ENCODE measurements around the gene FGF19.

The FGF19 gene

GRCh38 chr11:69716891-69717747 is 13.3 kb upstream of the FGF19 start:
- DNase-seq (ENCODE audit: low spot score), result no peak

- DNase-seq (ENCODE audit: low spot score), result no peak
Measured at GRCh38 chr11:69716099-69716498, 12.3 kb upstream of the FGF19 start.

- no peak for DNase-seq (ENCODE audit: low spot score)
Measured at GRCh38 chr11:69715446-69715845, 11.6 kb upstream of the FGF19 start.

GRCh38 chr11:69711822-69712801 is 8.3 kb upstream of the FGF19 start:
- no peak for DNase-seq (ENCODE audit: low spot score)

- DNase-seq (ENCODE audit: low spot score), result no peak
Measured at GRCh38 chr11:69708736-69709401, 5.0 kb upstream of the FGF19 start.

GRCh38 chr11:69707176-69707575 is 3.4 kb upstream of the FGF19 start:
- DNase-seq (ENCODE audit: low spot score), result no peak

- no peak for DNase-seq (ENCODE audit: low spot score)
Measured at GRCh38 chr11:69705901-69706787, 2.3 kb upstream of the FGF19 start.

GRCh38 chr11:69705351-69705811 is 1.6 kb upstream of the FGF19 start:
- DNase-seq (ENCODE audit: low spot score), result no peak

- DNase-seq (ENCODE audit: low spot score), result no peak
Measured at GRCh38 chr11:69704508-69705253, 859 bp upstream of the FGF19 start.

GRCh38 chr11:69703453-69703767 is 412 bp downstream of the FGF19 start:
- peak; percentile 57 for DNase-seq (ENCODE audit: low spot score)

GRCh38 chr11:69702769-69703452 is 911 bp downstream of the FGF19 start:
- no peak for DNase-seq (ENCODE audit: low spot score)

GRCh38 chr11:69702239-69702691 is 1.6 kb downstream of the FGF19 start:
- no peak for DNase-seq (ENCODE audit: low spot score)

- peak; percentile 83 for DNase-seq (ENCODE audit: low spot score)
Measured at GRCh38 chr11:69700278-69701140, 3.3 kb downstream of the FGF19 start.

- no peak for DNase-seq (ENCODE audit: low spot score)
Measured at GRCh38 chr11:69699213-69699612, 4.6 kb downstream of the FGF19 start.

- DNase-seq (ENCODE audit: low spot score), result no peak
Measured at GRCh38 chr11:69698362-69698761, 5.5 kb downstream of the FGF19 start.

- no peak for DNase-seq (ENCODE audit: low spot score)
Measured at GRCh38 chr11:69697861-69698260, 6.0 kb downstream of the FGF19 start.

GRCh38 chr11:69697469-69697843 is 6.4 kb downstream of the FGF19 start:
- no peak for DNase-seq (ENCODE audit: low spot score)

- no peak for DNase-seq (ENCODE audit: low spot score)
Measured at GRCh38 chr11:69696749-69697468, 6.9 kb downstream of the FGF19 start.
